Natural killer cell (primary cell): ENCODE data around the gene TMIE. TPM values are rescaled to one million over a fixed set of nuclear protein-coding genes. Genes with fewer than 3 reads are reported as not detected.

Experiments
- ATAC-seq, 3 donors: fragments of 150-1000 bp in 2 of 3; fragments of 200-7000 bp in 1 of 3; cut with Tn5 transposase; 1 replicate in 1 of 3; 2 replicates in 2 of 3; pipeline ENCODE4 v1.10.0; 2021; ENCODE audit warnings: mild to moderate bottlenecking in 2 of 3, moderate library complexity in 2 of 3
- DNase-seq, 2 donors: peaks; one replicate each; pipeline versions ENCODE4 v3.0.0 to v3.0.0-alpha.2; 2013 to 2021; ENCODE audit warnings: mixed read lengths in 1 of 2
- H3K27ac ChIP-seq: one replicate; pipeline ENCODE4 v1.5.1; 2013; ENCODE audit warnings: mild to moderate bottlenecking, low read length
- H3K27me3 ChIP-seq: one replicate; pipeline ENCODE4 v1.6.1; 2013; ENCODE audit warnings: low read length; ENCODE audit not compliant: control insufficient read depth, insufficient read depth
- H3K36me3 ChIP-seq: one replicate; pipeline ENCODE4 v1.6.1; 2013; ENCODE audit warnings: low read length; ENCODE audit not compliant: control insufficient read depth, insufficient read depth
- H3K4me1 ChIP-seq: one replicate; pipeline ENCODE4 v1.6.1; 2013; ENCODE audit warnings: low read length; ENCODE audit not compliant: control insufficient read depth, insufficient read depth
- H3K4me3 ChIP-seq: one replicate; pipeline ENCODE4 v1.5.1; 2013; ENCODE audit warnings: low read length
- H3K9me3 ChIP-seq: one replicate; pipeline ENCODE4 v1.6.1; 2013; ENCODE audit warnings: low read length; ENCODE audit not compliant: control insufficient read depth, insufficient read depth
- H3K27ac Mint-ChIP-seq, 2 donors: one replicate each; pipeline ENCODE4 v1.8.0; 2022; ENCODE audit warnings: mild to moderate bottlenecking in 2 of 2, mixed read lengths in 2 of 2, moderate library complexity in 1 of 2
- H3K27me3 Mint-ChIP-seq, 2 donors: one replicate each; pipeline ENCODE4 v1.8.0; 2022; ENCODE audit warnings: low read depth in 2 of 2, mixed read lengths in 2 of 2
- H3K36me3 Mint-ChIP-seq: one replicate; pipeline ENCODE4 v1.8.0; 2022; ENCODE audit warnings: mixed read lengths
- H3K4me1 Mint-ChIP-seq, 2 donors: one replicate each; pipeline ENCODE4 v1.8.0; 2022; ENCODE audit warnings: mixed read lengths in 2 of 2
- H3K4me3 Mint-ChIP-seq: one replicate; pipeline ENCODE4 v1.8.0; 2022; ENCODE audit warnings: mild to moderate bottlenecking, moderate library complexity, mixed read lengths
- H3K9me3 Mint-ChIP-seq, 2 donors: one replicate each; pipeline ENCODE4 v1.8.0; 2022; ENCODE audit warnings: mixed read lengths in 2 of 2
- WGBS: methylation state at CpG from one replicate; pipeline ENCODE4 v1.1.7; 2013; ENCODE audit warnings: missing lambda C conversion rate; ENCODE audit not compliant: insufficient coverage; 5-methylcytosine and 5-hydroxymethylcytosine counted together
- intact Hi-C: fragments of 100-400 bp; cut with micrococcal nuclease; formaldehyde crosslinking; loops from one replicate; pipeline ENCODE4 v1.14.2; 2022
- total RNA-seq, 4 donors: library from RNA; stranded (reverse); fragments of 120-200 nt in 1 of 4; gene quantifications; one replicate each; pipeline versions ENCODE4 v1.2.3 to v1.2.4, GENCODE V29; 2013 to 2022
- TF ChIP-seq, protein P1 (sequence below): fragments of 200-600 bp; IDR thresholded peaks from one replicate; pipeline ENCODE4 v1.8.0; 2022; ENCODE audit warnings: antibody characterized with exemption

Gene TMIE
- total RNA-seq, 3 donors from 2014 or later (not counting 1 experiment from before 2014, with no cell fraction given): not detected

DNA sequence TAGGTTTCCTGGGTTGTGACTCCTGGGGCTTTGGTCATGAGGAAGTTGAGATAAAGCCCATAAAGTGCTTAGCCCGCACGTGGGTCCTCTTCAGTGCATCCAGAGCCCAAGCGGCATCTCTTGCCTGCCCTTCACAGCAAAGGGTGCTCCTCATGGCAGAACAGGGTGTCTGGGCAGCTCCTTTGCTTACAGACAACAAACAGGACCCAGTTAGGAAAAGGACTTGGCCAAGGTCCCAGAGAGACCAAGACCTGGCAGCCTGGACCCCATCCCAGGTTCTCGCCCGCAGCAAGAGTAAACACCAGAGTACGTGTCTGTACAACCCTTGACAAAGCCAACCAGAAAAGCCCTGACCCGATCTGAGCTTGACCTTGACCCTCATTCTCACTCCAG is 34.7 kb upstream of the TMIE start:
- H3K27me3 Mint-ChIP-seq: no peaks in the 10 kb centered on the region

DNA sequence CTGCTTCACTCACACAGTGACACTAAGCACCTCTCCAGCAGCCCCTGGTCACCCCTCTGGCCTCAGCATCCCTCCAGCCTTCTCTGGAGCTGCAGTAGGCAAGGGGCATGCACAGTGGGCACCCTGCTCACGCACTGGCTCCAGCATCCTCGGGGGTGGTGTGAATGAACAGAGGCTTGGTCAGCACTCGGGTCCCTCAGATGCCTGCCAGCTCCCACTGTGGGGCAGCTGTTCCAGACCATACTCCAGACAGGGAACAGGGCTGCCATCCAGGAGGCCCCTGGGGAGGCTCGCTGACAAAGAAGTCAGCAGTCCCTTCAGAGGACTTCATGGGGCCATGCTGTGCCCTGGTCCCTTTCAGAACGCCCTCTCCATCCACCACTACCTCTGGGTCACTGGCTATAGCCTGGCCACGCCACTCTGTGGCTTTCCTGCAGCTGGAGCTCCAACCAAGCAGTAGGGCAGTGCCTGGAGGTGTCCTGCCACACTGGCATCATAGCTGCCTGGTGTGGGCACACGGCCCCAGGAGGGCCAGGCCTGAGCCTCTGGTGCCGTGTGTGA is 34.1 kb upstream of the TMIE start:
- ATAC-seq: no peak
- DNase-seq: peak in 1 of 2 donors; percentile 14
- no peak overlapping the region for H3K4me3 Mint-ChIP-seq

More for the DNA sequence above, 34.7 kb upstream of the TMIE start:
- H3K9me3 ChIP-seq: no peaks in the 10 kb centered on the region
- Mint-ChIP-seq H3K36me3 (no peaks in the 10 kb centered on the region), H3K27ac (peak overlapping the region in 1 of 2 donors; percentile 4), H3K4me1 (no peaks in the 10 kb centered on the region), H3K4me3 (no peak overlapping the region), H3K9me3 (no peaks in the 10 kb centered on the region)
- no peak overlapping the region for H3K4me3 ChIP-seq
- H3K36me3 ChIP-seq: no peaks in the 10 kb centered on the region
- H3K27me3 ChIP-seq: no peaks in the 10 kb centered on the region
- intact Hi-C loops: no loop called here
- DNase-seq (no peak), ATAC-seq (no peak)
- 86% methylated on average over 7 of the region's 7 CpGs for WGBS
- TF ChIP-seq, protein P1, sequence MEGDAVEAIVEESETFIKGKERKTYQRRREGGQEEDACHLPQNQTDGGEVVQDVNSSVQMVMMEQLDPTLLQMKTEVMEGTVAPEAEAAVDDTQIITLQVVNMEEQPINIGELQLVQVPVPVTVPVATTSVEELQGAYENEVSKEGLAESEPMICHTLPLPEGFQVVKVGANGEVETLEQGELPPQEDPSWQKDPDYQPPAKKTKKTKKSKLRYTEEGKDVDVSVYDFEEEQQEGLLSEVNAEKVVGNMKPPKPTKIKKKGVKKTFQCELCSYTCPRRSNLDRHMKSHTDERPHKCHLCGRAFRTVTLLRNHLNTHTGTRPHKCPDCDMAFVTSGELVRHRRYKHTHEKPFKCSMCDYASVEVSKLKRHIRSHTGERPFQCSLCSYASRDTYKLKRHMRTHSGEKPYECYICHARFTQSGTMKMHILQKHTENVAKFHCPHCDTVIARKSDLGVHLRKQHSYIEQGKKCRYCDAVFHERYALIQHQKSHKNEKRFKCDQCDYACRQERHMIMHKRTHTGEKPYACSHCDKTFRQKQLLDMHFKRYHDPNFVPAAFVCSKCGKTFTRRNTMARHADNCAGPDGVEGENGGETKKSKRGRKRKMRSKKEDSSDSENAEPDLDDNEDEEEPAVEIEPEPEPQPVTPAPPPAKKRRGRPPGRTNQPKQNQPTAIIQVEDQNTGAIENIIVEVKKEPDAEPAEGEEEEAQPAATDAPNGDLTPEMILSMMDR: no peak
- H3K4me1 ChIP-seq: no peaks in the 10 kb centered on the region
- no peak overlapping the region for H3K27ac ChIP-seq

DNA sequence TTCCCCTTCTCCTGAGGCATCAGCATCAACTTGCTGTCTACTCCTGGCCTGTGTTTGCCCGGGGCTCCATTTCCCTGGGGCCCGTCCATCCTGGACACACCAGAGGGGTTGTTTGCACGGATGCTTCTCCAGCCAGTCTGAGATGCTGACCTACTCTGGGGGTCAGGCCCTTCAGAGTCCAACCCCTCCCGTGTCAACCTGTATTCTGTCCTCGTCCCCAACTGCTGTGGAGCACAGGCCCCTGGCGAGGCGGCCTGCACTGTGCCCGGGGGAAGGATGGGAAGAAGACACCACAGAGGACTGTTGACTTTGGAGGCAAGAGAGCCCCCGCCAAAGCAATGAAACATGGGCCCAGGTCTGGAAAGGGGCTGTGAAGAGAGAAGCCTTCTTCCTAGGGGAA is 33.5 kb upstream of the TMIE start:
- Histone ChIP-seq H3K27ac (no peak overlapping the region), H3K4me1 (no peaks in the 10 kb centered on the region), H3K9me3 (no peaks in the 10 kb centered on the region), H3K36me3 (no peaks in the 10 kb centered on the region), H3K27me3 (no peaks in the 10 kb centered on the region), H3K4me3 (no peak overlapping the region)
- TF ChIP-seq, protein P1: no peak
- DNase-seq (no peak), ATAC-seq (no peak)
- Mint-ChIP-seq H3K4me1 (no peaks in the 10 kb centered on the region), H3K27me3 (no peaks in the 10 kb centered on the region), H3K4me3 (no peak overlapping the region), H3K36me3 (no peaks in the 10 kb centered on the region), H3K27ac (no peak overlapping the region), H3K9me3 (no peaks in the 10 kb centered on the region)
- intact Hi-C loops: no loop called here
- WGBS: 89% methylated on average over 9 of the region's 9 CpGs

More for the DNA sequence above, 34.1 kb upstream of the TMIE start:
- H3K4me1 Mint-ChIP-seq: no peaks in the 10 kb centered on the region
- peak overlapping the region in 1 of 2 donors; percentile 4 for H3K27ac Mint-ChIP-seq
- TF ChIP-seq, protein P1: no peak
- H3K9me3 Mint-ChIP-seq: no peaks in the 10 kb centered on the region
- H3K36me3 Mint-ChIP-seq: no peaks in the 10 kb centered on the region
- 77% methylated on average over 8 of the region's 8 CpGs for WGBS
- intact Hi-C loops: no loop called here
- H3K4me3 ChIP-seq: no peak overlapping the region
- no peaks in the 10 kb centered on the region for H3K4me1 ChIP-seq
- no peaks in the 10 kb centered on the region for H3K27me3 Mint-ChIP-seq
- no peaks in the 10 kb centered on the region for H3K27me3 ChIP-seq
- H3K27ac ChIP-seq: no peak overlapping the region
- no peaks in the 10 kb centered on the region for H3K9me3 ChIP-seq
- no peaks in the 10 kb centered on the region for H3K36me3 ChIP-seq

DNA sequence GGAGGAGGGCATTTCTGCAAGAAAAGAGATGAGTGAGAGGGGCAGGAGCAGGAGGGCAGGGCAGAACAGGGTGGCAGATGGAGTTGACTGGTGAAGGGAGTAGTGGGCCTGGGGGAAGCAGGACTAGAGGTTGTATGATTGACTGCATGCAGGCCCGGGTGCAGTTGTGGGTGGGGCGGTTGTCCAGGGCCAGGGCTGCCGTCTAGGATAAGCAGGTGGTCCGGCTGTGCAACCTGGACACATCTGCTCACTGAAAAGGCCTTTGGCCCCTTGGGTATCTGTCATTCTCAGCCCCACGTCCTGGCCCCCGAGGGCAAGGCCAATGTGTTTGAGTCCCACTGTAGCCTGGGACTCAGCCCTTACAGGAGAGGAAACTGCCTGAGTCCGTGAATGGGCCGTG is 33.1 kb upstream of the TMIE start:
- 69% methylated on average over 8 of the region's 8 CpGs for WGBS
- Mint-ChIP-seq H3K27ac (no peak overlapping the region), H3K4me1 (no peaks in the 10 kb centered on the region), H3K36me3 (no peaks in the 10 kb centered on the region), H3K27me3 (no peaks in the 10 kb centered on the region), H3K9me3 (no peaks in the 10 kb centered on the region), H3K4me3 (no peak overlapping the region)
- ATAC-seq (no peak), DNase-seq (no peak)
- intact Hi-C loops: no loop called here
- no peaks in the 10 kb centered on the region for H3K4me1 ChIP-seq
- H3K9me3 ChIP-seq: no peaks in the 10 kb centered on the region
- TF ChIP-seq, protein P1: no peak
- H3K4me3 ChIP-seq: no peak overlapping the region
- no peak overlapping the region for H3K27ac ChIP-seq
- H3K27me3 ChIP-seq: no peaks in the 10 kb centered on the region
- H3K36me3 ChIP-seq: no peaks in the 10 kb centered on the region
